GM03348 (cell line): ENCODE data around the gene UPP1.
A peak's percentile ranks its signal among the peaks of the same experiment; 100 is the strongest.
"Not testable (repeated sequence)": the region's sequence is repeated elsewhere in the genome, so short reads cannot be mapped to it uniquely, and the experiment has no call there.

Source experiments
- DNase-seq: peaks from one replicate; pipeline ENCODE4 v3.0.0; 2012; ENCODE audit warnings: low spot score

The UPP1 gene

GRCh38 chr7:48089046-48090003, at the start of gene UPP1:
TSS of gene UPP1 (plus strand) at chr7:48089265. CDS start at chr7:48094784, 5,519 bp downstream.
- DNase-seq: peak; percentile 96

GRCh38 chr7:48040944-48041652, 48.0 kb upstream of the UPP1 start:
- DNase-seq: no peak

GRCh38 chr7:48041653-48041970, 47.5 kb upstream of the UPP1 start:
- peak; percentile 72 for DNase-seq

- peak; percentile 65 for DNase-seq
Measured at GRCh38 chr7:48042216-48042615, 46.8 kb upstream of the UPP1 start.

- DNase-seq: no peak
Measured at GRCh38 chr7:48042636-48043035, 46.4 kb upstream of the UPP1 start.

GRCh38 chr7:48045195-48045765, 43.8 kb upstream of the UPP1 start:
- DNase-seq: no peak

- no peak for DNase-seq
Measured at GRCh38 chr7:48046458-48046857, 42.6 kb upstream of the UPP1 start.

GRCh38 chr7:48048113-48048512, 41.0 kb upstream of the UPP1 start:
- DNase-seq: no peak

- DNase-seq: no peak
Measured at GRCh38 chr7:48049850-48050249, 39.2 kb upstream of the UPP1 start.

- no peak for DNase-seq
Measured at GRCh38 chr7:48052748-48053147, 36.3 kb upstream of the UPP1 start.

GRCh38 chr7:48053736-48054135, 35.3 kb upstream of the UPP1 start:
- DNase-seq: no peak

GRCh38 chr7:48058990-48059389, 30.1 kb upstream of the UPP1 start:
- DNase-seq: no peak

GRCh38 chr7:48059706-48060105, 29.4 kb upstream of the UPP1 start:
- DNase-seq: no peak

GRCh38 chr7:48063985-48064384, 25.1 kb upstream of the UPP1 start:
- DNase-seq: no peak

GRCh38 chr7:48067475-48067874, 21.6 kb upstream of the UPP1 start:
- DNase-seq: no peak

GRCh38 chr7:48074204-48074654, 14.8 kb upstream of the UPP1 start:
- DNase-seq: peak; percentile 28

- DNase-seq: no peak
Measured at GRCh38 chr7:48077423-48077822, 11.6 kb upstream of the UPP1 start.

GRCh38 chr7:48078470-48078869, 10.6 kb upstream of the UPP1 start:
- no peak for DNase-seq

- not testable (repeated sequence) for DNase-seq
Measured at GRCh38 chr7:48082378-48082777, 6.7 kb upstream of the UPP1 start.

GRCh38 chr7:48083114-48083830, 5.8 kb upstream of the UPP1 start:
- DNase-seq: no peak

GRCh38 chr7:48084727-48085432, 4.2 kb upstream of the UPP1 start:
- peak; percentile 93 for DNase-seq

- no peak for DNase-seq
Measured at GRCh38 chr7:48085433-48085791, 3.7 kb upstream of the UPP1 start.
